ENCODE measurements around the gene NANP.

GRCh38 chr20:25668446-25668845 is 44.6 kb upstream of the NANP start:
- no peak for TF ChIP-seq TAF1 (IDR thresholded peaks at IDR 0.05; ENCODE audit: borderline replicate concordance, low read depth, low read length)
- TF ChIP-seq POLR2A (IDR thresholded peaks at IDR 0.05; ENCODE audit: low read depth, low read length): no peak
- no peak for TF ChIP-seq POLR2AphosphoS5 (IDR thresholded peaks at IDR 0.05; ENCODE audit: low read depth, low read length)
